Measurements from ENCODE around the gene CCDC28B.

DNA sequence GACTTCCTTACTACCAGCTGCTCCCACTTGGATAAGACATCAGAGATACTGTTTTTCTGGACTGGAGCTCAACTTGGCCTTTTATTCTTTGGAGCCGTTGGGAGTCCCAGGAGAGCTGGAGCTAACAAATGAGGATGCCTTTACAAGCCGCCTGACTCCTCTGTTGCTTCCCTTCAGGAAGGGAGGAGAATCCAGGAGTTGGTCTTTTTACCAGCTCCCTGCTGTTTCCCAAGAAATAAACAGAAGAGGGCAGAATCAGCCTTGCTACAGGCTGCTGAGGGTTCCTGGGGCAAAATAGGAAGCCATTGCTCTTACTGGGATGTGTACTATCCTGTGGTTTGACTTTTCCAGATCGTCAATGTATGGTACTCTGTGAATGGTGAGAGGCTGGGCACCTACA lies 23.3 kb downstream of the CCDC28B start:
- TF ChIP-seq GATA3 (IDR thresholded peaks at IDR 0.05; ENCODE audit: low read depth, low read length) (no peak), GATA2 (IDR thresholded peaks at IDR 0.05; ENCODE audit: low read depth, low read length) (no peak)
